ENCODE data around the gene IFNG.

IFNG gene

GRCh38 chr12:68118096-68118755, 41.3 kb downstream of the IFNG start:
- no peak for FAIRE-seq
- DNase-seq (ENCODE audit: low spot score), result no peak

GRCh38 chr12:68117661-68118060, 41.9 kb downstream of the IFNG start:
- no peak for FAIRE-seq
- no peak for DNase-seq (ENCODE audit: low spot score)

- DNase-seq (ENCODE audit: low spot score) (no peak), FAIRE-seq (no peak)
Observed at GRCh38 chr12:68115281-68115680, 44.3 kb downstream of the IFNG start.

- no peak for DNase-seq (ENCODE audit: low spot score)
Observed at GRCh38 chr12:68114606-68115005, 44.9 kb downstream of the IFNG start.

GRCh38 chr12:68113644-68114043, 45.9 kb downstream of the IFNG start:
- FAIRE-seq, result no peak
- DNase-seq (ENCODE audit: low spot score), result no peak

More at GRCh38 chr12:68114606-68115005, 44.9 kb downstream of the IFNG start:
- FAIRE-seq, result no peak

GRCh38 chr12:68111995-68112394, 47.5 kb downstream of the IFNG start:
- DNase-seq (ENCODE audit: low spot score) (no peak), FAIRE-seq (no peak)

GRCh38 chr12:68109444-68110217, 49.9 kb downstream of the IFNG start:
- DNase-seq (ENCODE audit: low spot score), result no peak
- FAIRE-seq, result no peak

- DNase-seq (ENCODE audit: low spot score), result no peak
- FAIRE-seq, result no peak
Observed at GRCh38 chr12:68109001-68109400, 50.5 kb downstream of the IFNG start.

- no peak for FAIRE-seq
- DNase-seq (ENCODE audit: low spot score), result no peak
Observed at GRCh38 chr12:68106660-68107059, 52.9 kb downstream of the IFNG start.

- DNase-seq (ENCODE audit: low spot score) (peak; percentile 67), FAIRE-seq (peak; percentile 76)
Observed at GRCh38 chr12:68106160-68106559, 53.4 kb downstream of the IFNG start.

Data from RCC 7860 (cell line).